Measurements from ENCODE around the gene GRK1.
"Not testable (repeated sequence)": the region's sequence is repeated elsewhere in the genome, so short reads cannot be mapped to it uniquely, and the experiment has no call there.

GRK1 gene

DNA sequence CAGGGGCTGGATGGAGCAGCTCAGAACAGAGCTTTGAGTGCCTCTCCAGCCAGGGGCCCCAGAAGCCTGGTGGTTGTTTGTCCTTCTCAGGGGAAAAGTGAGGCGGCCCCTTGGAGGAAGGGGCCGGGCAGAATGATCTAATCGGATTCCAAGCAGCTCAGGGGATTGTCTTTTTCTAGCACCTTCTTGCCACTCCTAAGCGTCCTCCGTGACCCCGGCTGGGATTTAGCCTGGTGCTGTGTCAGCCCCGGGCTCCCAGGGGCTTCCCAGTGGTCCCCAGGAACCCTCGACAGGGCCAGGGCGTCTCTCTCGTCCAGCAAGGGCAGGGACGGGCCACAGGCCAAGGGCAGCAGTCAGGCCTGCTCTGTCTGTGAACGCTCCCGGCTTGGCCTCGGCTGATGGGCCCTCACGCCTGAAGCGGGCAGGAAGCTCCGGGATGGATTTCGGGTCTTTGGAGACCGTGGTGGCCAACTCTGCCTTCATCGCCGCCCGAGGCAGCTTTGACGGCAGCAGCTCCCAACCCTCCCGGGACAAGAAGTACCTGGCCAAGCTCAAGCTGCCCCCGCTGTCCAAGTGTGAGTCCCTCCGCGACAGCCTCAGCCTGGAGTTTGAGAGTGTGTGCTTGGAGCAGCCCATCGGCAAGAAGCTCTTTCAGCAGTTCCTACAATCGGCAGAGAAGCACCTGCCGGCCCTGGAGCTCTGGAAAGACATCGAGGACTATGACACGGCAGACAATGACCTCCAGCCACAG, at the start of gene GRK1:
TSS of gene GRK1 (plus strand) at position 269 of the 751 bp plus-strand sequence. CDS start at position 437, 168 bp downstream.
- DNase-seq = no peak

GRCh38 chr13:113617961-113618360, 49.1 kb upstream of the GRK1 start:
- no peak for DNase-seq

- DNase-seq = no peak
Measured at GRCh38 chr13:113618455-113618854, 48.6 kb upstream of the GRK1 start.

DNA sequence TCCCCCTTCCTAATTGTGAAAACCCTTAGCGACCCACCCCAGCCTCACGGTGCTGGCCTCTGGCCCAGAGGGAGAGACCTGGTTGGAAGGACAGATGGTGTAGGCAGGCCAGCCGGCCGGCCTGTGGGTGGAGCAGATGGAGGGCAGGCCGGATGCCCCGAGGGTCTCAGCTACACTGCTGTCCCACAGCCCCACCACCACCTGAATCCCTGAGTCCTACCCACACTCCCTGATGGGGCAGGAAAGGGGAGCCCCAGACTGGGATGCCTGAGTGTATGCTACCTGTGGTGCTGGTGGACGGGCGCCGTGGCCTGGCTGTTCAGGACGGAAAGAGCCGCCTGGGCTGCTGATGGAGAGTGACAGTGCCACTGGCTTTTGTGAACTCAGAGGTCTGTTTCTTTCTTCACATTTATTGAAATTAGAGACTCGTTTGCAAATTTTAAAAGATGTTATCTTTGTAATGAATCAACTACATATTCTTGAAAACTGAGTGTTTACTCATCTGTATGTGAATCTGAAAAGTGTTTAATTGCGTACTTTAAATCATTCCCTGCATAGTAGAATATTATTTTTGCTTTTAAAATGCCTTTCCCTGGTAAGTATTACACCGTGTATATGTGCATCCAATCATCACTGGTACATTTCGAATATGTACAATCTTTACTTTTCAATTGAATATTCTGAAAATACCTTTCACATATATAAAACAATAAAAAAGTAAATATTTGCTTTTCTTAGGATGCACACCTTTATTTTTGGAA, 46.8 kb upstream of the GRK1 start:
- DNase-seq = no peak

- DNase-seq = no peak
Measured at GRCh38 chr13:113621046-113621445, 46.0 kb upstream of the GRK1 start.

GRCh38 chr13:113621498-113621897, 45.5 kb upstream of the GRK1 start:
- DNase-seq = peak in 1 of 56 donors; percentile 11

DNA sequence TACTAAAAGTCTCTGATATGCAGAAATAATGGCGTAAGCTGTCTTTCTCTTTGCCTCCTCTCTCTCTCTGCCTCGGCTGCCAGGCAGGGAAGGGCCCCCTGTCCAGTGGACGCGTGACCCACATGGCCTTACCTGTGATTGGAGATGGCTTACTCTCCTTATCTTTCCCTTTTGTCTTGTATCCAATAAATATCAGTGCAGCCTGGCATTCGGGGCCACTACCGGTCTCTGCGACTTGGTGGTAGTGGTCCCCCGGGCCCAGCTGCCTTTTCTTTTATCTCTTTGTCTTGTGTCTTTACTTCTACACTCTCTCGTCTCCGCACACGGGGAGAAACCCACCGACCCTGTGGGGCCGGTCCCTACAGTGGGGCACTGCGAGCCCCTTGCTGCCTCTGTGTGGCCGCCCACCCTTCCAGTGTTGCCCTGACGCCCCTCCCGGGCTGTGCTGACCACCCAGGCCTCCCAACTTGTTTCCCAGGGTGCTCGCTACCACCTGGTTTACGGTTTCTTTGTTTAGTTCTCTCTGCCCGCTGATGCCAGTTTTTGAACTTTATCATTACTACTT, 45.0 kb upstream of the GRK1 start:
- not testable (repeated sequence) for DNase-seq

- no peak for DNase-seq
Measured at GRCh38 chr13:113622791-113623490, 44.1 kb upstream of the GRK1 start.

GRCh38 chr13:113623491-113624234, 43.4 kb upstream of the GRK1 start:
- no peak for DNase-seq

DNA sequence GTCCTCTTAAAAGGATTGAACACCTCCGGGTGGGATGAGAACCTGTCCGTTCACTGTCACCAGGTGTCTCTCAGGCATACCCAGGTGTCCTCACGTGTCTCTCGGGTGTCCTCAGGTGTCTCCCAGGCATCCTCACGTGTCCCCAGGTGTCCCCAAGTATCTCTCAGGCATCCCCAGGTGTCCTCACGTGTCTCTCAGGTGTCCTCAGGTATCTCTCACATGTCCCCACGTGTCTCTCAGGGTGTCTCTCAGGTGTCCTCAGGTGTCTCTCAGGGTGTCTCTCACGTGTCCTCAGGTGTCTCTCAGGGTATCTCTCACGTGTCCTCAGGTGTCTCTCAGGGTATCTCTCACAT, 42.8 kb upstream of the GRK1 start:
- DNase-seq = no peak

DNA sequence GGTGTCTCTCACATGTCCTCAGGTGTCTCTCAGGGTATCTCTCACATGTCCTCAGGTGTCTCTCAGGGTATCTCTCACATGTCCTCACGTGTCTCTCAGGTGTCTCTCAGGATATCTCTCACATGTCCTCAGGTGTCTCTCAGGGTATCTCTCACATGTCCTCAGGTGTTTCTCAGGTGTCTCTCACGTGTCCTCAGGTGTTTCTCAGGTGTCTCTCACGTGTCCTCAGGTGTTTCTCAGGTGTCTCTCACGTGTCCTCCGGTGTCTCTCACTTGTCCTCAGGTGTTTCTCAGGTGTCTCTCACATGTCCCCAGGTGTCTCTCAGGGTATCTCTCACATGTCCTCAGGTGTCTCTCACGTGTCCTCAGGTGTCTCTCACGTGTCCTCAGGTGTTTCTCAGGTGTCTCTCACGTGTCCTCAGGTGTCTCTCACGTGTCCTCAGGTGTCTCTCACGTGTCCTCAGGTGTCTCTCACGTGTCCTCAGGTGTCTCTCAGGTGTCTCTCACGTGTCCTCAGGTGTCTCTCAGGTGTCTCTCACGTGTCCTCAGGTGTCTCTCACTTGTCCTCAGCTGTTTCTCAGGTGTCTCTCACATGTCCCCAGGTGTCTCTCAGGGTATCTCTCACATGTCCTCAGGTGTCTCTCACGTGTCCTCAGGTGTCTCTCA, 42.2 kb upstream of the GRK1 start:
- DNase-seq = not testable (repeated sequence)

DNA sequence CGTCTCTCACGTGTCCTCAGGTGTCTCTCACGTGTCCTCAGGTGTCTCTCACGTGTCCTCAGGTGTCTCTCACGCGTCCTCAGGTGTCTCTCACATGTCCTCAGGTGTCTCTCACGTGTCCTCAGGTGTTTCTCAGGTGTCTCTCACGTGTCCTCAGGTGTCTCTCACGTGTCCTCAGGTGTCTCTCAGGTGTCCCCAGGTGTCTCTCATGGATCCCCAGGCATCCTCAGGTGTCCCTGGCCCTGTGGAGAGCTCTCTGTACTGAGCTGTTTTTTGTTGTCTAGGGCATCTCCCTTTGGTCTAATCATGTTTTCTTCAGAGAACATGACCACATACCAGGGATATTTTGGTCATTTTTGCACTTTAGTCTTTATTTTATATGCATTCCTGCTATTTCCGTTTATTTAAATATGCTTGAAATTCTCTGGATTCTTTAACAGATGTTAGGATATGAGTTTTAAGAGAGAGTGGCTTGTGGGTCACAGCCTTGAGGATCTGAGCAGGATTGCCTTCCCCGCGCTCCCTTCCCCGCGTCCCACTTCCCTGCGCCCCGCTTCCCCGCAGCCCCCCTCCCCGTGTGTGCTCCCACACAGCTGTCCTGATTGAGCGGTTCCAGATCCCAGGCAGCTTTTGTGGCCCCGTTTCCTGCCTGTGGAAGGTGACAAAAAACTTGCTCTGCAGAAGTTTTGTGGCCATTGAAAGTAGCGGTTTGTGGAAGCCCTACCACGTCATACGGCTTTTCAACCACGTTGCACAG, 40.9 kb upstream of the GRK1 start:
- no peak for DNase-seq

GRCh38 chr13:113627136-113627535, 39.9 kb upstream of the GRK1 start:
- DNase-seq = no peak

DNA sequence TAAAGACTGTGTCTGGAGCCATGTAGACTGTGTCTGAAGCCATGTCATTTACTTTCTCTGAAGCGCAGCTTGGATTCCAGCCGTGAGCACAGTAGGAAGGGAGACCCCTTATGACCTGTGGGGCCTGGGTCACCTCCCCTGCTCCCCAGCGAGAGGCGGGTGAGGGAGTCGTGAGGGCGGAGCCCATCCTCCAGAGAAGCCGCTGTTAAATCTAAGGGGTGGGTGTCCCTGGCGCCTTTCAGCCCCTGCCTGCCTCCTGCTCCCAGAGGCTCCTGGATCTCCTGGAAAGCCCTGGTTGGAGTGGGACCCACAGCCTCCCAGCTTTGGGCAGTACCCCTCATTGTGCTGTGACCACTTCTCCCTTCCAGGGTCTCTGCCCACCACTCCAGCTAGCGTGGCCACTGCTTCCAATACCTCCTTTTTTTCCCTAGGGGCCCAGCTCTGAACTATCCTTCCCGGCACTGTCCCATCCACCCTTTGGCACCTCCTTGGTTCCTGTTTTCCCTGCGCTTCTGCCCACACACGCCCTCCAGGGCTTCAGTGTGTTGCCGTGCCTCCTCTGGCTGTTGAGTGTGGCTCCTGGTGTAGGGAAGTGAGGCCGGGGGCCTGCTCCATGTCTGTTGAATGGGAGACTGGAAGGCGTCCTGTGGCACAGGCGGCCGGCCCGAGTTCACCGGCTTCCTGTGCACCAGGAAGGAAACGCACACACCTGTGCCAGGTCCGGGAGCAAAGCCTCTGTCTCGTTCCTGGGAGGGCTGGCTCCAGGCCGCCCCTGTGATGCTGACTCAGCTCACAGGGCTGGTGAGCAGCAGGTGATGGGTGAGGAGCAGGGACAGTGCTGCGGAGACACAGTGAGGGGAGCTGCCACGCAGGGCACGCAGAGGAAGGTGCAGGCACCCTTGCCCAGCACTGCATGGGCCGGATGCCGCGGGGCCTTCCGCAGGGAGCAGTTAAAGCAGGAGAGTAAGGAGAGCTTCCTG, 38.4 kb upstream of the GRK1 start:
- no peak for DNase-seq

GRCh38 chr13:113629866-113630265, 37.2 kb upstream of the GRK1 start:
- DNase-seq = no peak

DNA sequence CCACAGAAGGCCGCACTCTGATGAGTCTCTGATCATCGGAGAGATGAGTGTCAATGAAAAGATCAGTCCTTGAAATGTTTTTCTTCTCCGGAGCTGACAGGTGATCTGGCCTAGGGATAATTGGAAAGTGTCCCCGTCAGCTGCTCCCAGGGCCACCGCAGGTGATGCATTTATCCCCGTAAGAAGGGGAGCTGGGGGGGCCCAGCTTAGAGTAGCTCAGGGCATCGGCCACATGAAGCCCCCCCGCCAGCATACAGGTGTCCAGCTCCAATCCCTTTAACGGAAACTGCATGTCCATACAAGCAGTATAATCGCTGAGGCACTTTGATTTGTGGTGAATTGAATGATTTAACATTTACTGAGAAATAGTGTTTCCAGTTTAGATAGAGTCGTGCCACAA, 36.7 kb upstream of the GRK1 start:
- DNase-seq = no peak

GRCh38 chr13:113630804-113631203, 36.2 kb upstream of the GRK1 start:
- no peak for DNase-seq

GRCh38 chr13:113631341-113632095, 35.5 kb upstream of the GRK1 start:
- DNase-seq = no peak
